Chondrocyte (in vitro differentiated cells): ENCODE data around the gene PHLDB3. TPM values are rescaled to one million over a fixed set of nuclear protein-coding genes. Genes with fewer than 3 reads are reported as not detected.
"Not testable (repeated sequence)": the region's sequence is repeated elsewhere in the genome, so short reads cannot be mapped to it uniquely, and the experiment has no call there.

ENCODE experiments used
- DNase-seq: peaks from one replicate; pipeline ENCODE4 v3.0.0; 2021; ENCODE audit warnings: mixed read lengths, low spot score
- H3K27ac Mint-ChIP-seq: one replicate; pipeline ENCODE4 v1.8.0; 2021; ENCODE audit warnings: mild to moderate bottlenecking, moderate library complexity, mixed read lengths; ENCODE audit not compliant: unreplicated experiment
- H3K27me3 Mint-ChIP-seq: 2 replicates; pipeline ENCODE4 v1.8.0; 2021; ENCODE audit warnings: low read depth, mixed read lengths
- H3K36me3 Mint-ChIP-seq: 2 replicates; pipeline ENCODE4 v1.8.0; 2021; ENCODE audit warnings: low read depth, mixed read lengths
- H3K4me1 Mint-ChIP-seq: 2 replicates; pipeline ENCODE4 v1.8.0; 2021; ENCODE audit warnings: low read depth, mild to moderate bottlenecking, mixed read lengths
- H3K4me3 Mint-ChIP-seq: one replicate; pipeline ENCODE4 v1.8.0; 2021; ENCODE audit warnings: mild to moderate bottlenecking, moderate library complexity, mixed read lengths; ENCODE audit not compliant: unreplicated experiment
- H3K9me3 Mint-ChIP-seq: 2 replicates; pipeline ENCODE4 v1.8.0; 2021; ENCODE audit warnings: low read depth, mixed read lengths
- CTCF ChIP-seq: fragments of 200-600 bp; sonication (generic); IDR thresholded peaks from 2 replicates; pipeline ENCODE4 v1.5.0; 2021; ENCODE audit warnings: antibody characterized with exemption, mild to moderate bottlenecking, moderate library complexity
- total RNA-seq: library from RNA; stranded (reverse); gene quantifications from 3 replicates; pipeline ENCODE4 v1.2.1, GENCODE V29; 2021

PHLDB3 gene
- total RNA-seq, 1 donor from 2014 or later: 7.0 TPM

- Mint-ChIP-seq H3K4me3 (peak within 1 kb of the TSS; percentile 88), H3K4me1 (peaks cover 35% of the 10 kb centered on the region), H3K36me3 (no peaks in the 10 kb centered on the region), H3K27ac (peak within 1 kb of the TSS; percentile 96), H3K9me3 (no peaks in the 10 kb centered on the region), H3K27me3 (no peaks in the 10 kb centered on the region)
- peak; percentile 87 for DNase-seq
- peak; percentile 38 for TF ChIP-seq CTCF
These were observed 22.6 kb upstream of the PHLDB3 start, which contains the start of gene ETHE1 for GRCh38 chr19:43526884-43527859. ETHE1 (minus strand) TSS chr19:43527201; CDS start chr19:43527177, 24 bp downstream.

GRCh38 chr19:43525836-43526771, 21.6 kb upstream of the PHLDB3 start:
- H3K27me3 Mint-ChIP-seq: no peaks in the 10 kb centered on the region
- peak; percentile 85 for DNase-seq

GRCh38 chr19:43524922-43525835, 20.6 kb upstream of the PHLDB3 start:
- Mint-ChIP-seq H3K9me3 (no peaks in the 10 kb centered on the region), H3K4me1 (peaks cover 35% of the 10 kb centered on the region), H3K27me3 (no peaks in the 10 kb centered on the region), H3K27ac (peak overlapping the region; percentile 76), H3K4me3 (peak overlapping the region; percentile 88), H3K36me3 (no peaks in the 10 kb centered on the region)
- no peak for TF ChIP-seq CTCF
- DNase-seq: peak; percentile 53

More at GRCh38 chr19:43525836-43526771, 21.6 kb upstream of the PHLDB3 start:
- Mint-ChIP-seq H3K4me1 (peaks cover 35% of the 10 kb centered on the region), H3K4me3 (peak overlapping the region; percentile 88), H3K36me3 (no peaks in the 10 kb centered on the region), H3K9me3 (no peaks in the 10 kb centered on the region), H3K27ac (peak overlapping the region; percentile 76)
- TF ChIP-seq CTCF: no peak

GRCh38 chr19:43523696-43524095, 19.1 kb upstream of the PHLDB3 start:
- H3K27me3 Mint-ChIP-seq, H3K27ac Mint-ChIP-seq, H3K9me3 Mint-ChIP-seq, H3K36me3 Mint-ChIP-seq, H3K4me3 Mint-ChIP-seq: not testable (repeated sequence)
- DNase-seq: peak; percentile 32
- peaks cover 39% of the 10 kb centered on the region for H3K4me1 Mint-ChIP-seq

- no peak for TF ChIP-seq CTCF
- Mint-ChIP-seq H3K27ac (peak overlapping the region; percentile 51), H3K4me1 (peaks cover 39% of the 10 kb centered on the region), H3K4me3 (no peak overlapping the region), H3K9me3 (no peaks in the 10 kb centered on the region), H3K36me3 (peaks cover 2% of the 10 kb centered on the region), H3K27me3 (no peaks in the 10 kb centered on the region)
- DNase-seq: no peak
These were observed 18.4 kb upstream of the PHLDB3 start for GRCh38 chr19:43522929-43523328.
